ENCODE data around the gene FKBP8. TPM values are rescaled to one million over a fixed set of nuclear protein-coding genes. Genes with fewer than 3 reads are reported as not detected.
A peak's percentile ranks its signal among the peaks of the same experiment; 100 is the strongest.
"Not testable (repeated sequence)": the region's sequence is repeated elsewhere in the genome, so short reads cannot be mapped to it uniquely, and the experiment has no call there.

Gene FKBP8
- 162 TPM for total RNA-seq

DNA sequence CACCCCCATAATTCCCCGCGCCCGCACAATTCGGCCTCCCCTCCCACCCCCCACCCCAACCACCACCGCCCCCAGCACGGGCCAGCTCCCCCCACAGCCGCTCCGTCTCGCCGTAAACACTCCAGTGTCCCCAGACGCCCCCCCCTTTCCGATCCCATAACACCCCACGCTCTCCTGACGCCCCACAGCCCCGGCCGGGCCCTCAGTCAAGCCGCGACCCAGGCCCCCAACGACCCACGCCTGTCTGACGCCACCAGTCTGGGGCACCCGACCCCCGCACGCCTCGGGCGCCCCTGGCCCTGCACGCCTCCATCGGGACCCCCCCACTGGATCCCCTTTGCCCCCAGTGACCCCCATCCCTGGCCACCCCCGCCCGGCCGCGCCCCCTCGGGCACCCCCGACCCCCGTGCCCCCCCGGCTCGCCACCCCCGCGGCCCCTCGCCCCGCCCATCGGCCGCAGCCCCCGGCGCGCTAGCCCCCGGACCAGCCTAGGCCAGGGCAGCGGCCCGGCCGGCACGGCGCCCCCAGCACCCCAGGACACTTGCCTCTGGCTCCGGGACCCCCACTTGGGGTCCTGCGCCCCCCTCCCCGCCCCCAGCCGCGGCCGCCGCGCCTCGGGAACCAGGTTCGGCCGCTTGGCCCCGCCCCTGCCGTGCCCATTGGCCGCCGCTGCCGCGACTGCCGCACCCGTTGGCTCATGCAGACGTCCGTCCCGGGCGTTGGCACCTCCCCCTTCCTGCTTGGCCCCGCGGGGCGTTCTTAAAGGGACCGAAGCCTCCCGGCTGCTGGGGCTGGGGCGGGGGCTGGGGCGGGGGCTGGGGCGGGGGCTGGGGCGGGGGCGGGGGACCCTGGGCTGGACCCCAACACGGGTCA lies at the start of gene FKBP8:
Gene FKBP8 (minus strand): TSS at position 633 of the 873 bp plus-strand sequence. CDS start 1,603 bp downstream, outside the sequence.
- DNase-seq (ENCODE audit: low spot score): peak; percentile 96

DNA sequence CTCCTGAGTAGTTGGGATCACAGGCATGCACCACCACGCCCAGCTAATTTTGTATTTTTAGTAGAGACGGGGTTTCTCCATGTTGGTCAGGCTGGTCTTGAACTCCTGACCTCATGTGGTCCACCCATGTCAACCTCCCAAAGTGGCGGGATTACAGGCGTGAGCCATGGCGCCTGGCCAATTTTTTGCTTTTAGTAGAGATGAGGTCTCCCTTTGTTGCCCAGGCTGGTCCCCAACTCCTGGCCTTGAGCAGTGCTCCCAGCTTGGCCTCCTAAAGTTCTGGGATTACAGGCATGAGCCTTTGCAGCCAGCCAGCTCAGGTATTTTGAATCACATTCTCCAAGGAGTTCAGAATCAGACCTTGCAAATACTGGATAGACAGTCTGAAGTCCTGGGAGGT lies 49.4 kb upstream of the FKBP8 start:
- not testable (repeated sequence) for DNase-seq (ENCODE audit: low spot score)

DNA sequence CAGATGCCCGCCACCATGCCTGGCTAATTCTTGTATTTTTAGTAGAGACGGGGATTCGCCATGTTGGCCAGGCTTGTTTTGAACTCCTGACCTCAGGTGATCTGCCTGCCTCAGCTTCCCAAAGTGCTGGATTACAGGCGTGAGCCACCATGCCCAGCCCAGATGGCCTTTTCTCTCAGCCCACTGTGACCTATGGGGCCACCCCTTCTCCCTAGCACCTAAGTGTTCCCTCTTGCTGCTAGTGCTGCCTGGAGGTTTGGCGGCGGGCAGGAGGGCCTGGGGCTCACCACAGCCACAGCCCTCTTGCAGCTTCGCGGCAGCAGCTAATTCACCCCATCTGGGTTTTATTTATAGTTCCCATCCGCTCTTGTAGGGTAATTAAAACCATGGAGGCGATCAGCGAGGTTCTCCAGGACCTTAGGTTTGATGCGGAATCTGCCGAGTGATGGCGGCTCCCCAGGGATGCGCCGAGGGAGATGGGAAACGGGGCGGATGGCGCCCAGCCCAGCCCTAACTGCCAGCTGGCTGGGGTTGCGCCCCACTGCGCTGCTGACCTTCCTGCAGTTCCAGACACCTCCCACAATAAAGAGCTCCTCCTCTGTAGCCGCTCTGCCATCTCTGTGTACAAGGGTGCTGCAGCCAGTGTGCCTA lies 48.5 kb upstream of the FKBP8 start:
- DNase-seq (ENCODE audit: low spot score): no peak

DNA sequence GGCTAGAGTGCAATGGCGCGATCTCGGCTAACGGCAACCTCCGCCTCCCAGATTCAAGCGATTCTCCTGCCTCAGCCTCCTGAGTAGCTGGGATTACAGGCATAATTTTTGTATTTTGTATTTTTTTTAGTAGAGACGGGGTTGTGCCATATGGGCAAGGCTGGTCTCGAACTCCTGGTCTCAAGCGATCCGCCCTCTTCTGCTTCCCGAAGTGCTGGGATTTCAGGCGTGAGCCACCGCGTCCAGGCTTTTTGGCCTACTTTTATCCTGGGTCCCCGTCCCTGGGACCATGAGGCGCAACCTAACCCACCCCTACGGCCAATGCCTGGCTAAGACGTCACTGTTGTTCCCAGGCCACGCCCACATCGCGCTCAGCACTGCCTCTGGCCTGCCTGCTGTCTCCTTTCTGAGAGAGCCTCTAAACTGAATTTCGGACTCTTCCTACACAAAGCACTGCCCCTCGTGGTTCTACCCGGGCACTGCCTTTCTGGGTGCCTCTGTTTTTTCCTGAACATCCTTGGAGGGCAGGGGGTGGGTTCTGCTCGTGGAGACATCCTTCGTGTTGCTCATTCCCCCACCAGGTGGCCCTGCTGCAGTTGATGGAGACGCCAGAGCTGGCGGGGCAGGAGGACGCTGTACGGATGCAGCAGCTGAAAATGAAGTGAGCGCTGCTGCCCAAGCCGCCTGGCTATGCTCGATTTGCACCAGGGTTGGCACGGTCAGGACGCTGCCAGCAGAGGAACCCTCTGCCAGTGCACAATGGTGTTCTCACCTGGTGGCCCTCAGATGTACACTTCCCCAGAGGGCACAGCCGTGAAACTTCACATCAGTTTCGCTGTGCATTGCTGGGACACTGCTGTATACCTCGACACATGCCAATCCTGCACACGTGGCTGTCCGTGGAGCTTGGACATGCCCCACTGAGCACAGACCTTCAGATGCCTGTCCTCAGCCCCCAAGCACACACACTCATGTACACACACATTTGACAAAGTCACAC lies 47.2 kb upstream of the FKBP8 start:
- DNase-seq (ENCODE audit: low spot score): no peak

- peak; percentile 71 for DNase-seq (ENCODE audit: low spot score)
These were observed 46.3 kb upstream of the FKBP8 start for GRCh38 chr19:18589380-18590272.

- peak; percentile 83 for DNase-seq (ENCODE audit: low spot score)
These were observed 45.4 kb upstream of the FKBP8 start, which contains the start of gene REX1BD for GRCh38 chr19:18588611-18589379. TSS of gene REX1BD (plus strand) at chr19:18588798. CDS start at chr19:18588802, 4 bp downstream.

- no peak for DNase-seq (ENCODE audit: low spot score)
These were observed 44.7 kb upstream of the FKBP8 start for GRCh38 chr19:18587962-18588610.

GRCh38 chr19:18587561-18587960 lies 44.2 kb upstream of the FKBP8 start:
- no peak for DNase-seq (ENCODE audit: low spot score)

DNA sequence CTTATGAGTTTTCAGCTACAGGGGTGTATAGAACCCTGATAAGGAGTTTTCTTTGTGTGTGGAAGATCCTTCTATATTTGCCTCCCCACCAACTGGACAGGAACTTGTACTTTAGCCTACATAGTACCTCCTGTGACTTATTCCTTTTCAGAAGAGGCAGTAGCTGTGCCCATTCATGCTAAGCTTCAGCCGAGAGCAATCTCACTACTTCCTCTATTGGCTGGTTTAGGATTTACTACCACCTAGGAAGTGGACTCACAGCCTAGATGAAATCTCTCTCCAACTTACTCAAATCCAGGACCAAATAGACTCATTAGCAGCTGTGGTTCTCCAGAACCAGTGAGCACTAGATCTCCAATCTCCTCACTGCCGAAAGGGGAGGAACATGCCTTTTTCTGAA lies 42.9 kb upstream of the FKBP8 start:
- no peak for DNase-seq (ENCODE audit: low spot score)

GRCh38 chr19:18580311-18580710 lies 36.9 kb upstream of the FKBP8 start:
- DNase-seq (ENCODE audit: low spot score): no peak

DNA sequence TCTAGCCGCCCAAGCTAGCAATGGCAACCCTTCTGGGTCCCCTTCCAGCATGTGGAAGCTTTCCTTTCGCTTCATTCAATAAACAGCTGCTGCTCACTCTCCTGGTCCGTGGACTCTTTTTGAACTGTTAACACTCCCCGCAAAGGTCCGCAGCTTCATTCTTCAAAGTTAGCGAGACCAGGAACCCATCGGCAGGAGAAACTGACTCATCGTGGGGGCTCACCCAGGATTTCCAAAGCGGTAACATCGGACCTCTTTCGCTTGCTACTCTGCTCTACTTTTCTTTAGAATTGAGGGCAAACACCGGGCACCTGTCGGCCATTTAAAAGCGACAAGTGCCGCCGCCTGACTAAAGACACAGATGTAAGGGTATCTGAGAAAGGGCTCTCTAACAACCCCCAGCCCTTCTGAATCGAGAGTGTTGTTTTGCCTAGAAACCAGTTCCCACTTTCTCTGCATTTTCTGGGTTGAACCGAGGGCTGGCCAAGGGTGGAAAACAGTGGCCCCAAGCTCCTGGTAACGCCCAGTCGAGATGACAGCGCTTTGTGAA lies 34.1 kb upstream of the FKBP8 start:
- DNase-seq (ENCODE audit: low spot score): no peak

- no peak for DNase-seq (ENCODE audit: low spot score)
These were observed 33.0 kb upstream of the FKBP8 start for GRCh38 chr19:18576383-18576782.

GRCh38 chr19:18574691-18575291 lies 31.4 kb upstream of the FKBP8 start:
- no peak for DNase-seq (ENCODE audit: low spot score)

GRCh38 chr19:18571564-18572344 lies 28.4 kb upstream of the FKBP8 start, which contains the start of gene UBA52:
TSS of gene UBA52 (plus strand) at chr19:18571857. CDS start at chr19:18573301, 1,444 bp downstream.
- DNase-seq (ENCODE audit: low spot score): peak; percentile 98

DNA sequence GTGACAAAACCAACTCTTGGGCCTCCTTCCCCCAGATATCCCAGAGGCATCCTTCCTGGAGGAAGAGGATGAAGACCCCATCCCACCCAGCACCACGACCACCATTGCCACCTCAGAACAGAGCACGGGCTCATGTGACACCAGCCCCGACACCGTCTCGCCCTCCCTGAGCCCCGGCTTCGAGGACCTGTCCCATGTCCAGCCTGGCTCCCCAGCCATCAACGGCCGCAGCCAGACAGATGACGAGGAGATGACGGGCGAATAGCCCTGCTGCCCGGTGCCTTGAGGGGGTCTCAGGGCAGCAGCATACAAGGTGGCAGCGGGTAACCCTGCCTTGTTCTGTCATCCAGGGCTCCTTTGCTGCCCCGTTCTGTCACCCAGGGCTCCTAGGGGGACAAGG lies 25.0 kb upstream of the FKBP8 start:
- DNase-seq (ENCODE audit: low spot score): no peak

- no peak for DNase-seq (ENCODE audit: low spot score)
These were observed 23.6 kb upstream of the FKBP8 start for GRCh38 chr19:18566953-18567352.

- DNase-seq (ENCODE audit: low spot score): no peak
These were observed 18.7 kb upstream of the FKBP8 start for GRCh38 chr19:18562086-18562485.

DNA sequence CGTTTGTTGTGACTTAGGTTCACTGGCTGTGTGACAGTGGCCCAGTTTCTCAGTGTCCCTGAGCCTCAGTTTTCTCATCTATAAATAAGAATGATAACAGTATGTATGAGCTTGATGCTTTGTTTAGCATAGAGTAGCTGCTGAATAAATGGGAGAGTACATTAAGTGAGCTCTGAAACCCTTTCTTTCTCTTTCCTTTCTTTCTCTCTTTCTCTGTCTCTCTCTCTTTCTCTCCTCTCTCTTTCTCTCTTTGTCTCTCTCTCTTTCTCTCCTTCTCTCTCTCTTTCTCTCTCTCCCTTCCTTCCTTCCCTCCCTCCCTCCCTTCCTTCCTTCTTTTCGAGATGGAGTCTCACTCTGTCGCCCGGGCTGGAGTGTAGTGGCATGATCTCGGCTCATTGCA lies 16.3 kb upstream of the FKBP8 start:
- DNase-seq (ENCODE audit: low spot score): no peak

All from ureter (tissue), 1 donor.